Subcutaneous adipose tissue (tissue), 4 donors: ENCODE measurements around the gene AUTS2. TPM values are rescaled to one million over a fixed set of nuclear protein-coding genes. Genes with fewer than 3 reads are reported as not detected.

Experiments
- total RNA-seq, 4 donors: library from RNA; depleted of rRNA; stranded (reverse); fragments of >200 nt; gene quantifications; one replicate each; pipeline ENCODE4 v1.1.0, GENCODE V29; 2016
- TF ChIP-seq, protein P1 (sequence below): fragments of 450-650 bp; IDR thresholded peaks from one replicate; pipeline ENCODE4 v1.5.1; 2016; ENCODE audit warnings: low read depth, mild to moderate bottlenecking, control low read depth, antibody characterized with exemption, moderate library complexity

Gene AUTS2
- 10 to 100 TPM; 22.4 to 46.9 (median 27.4) TPM for total RNA-seq

DNA sequence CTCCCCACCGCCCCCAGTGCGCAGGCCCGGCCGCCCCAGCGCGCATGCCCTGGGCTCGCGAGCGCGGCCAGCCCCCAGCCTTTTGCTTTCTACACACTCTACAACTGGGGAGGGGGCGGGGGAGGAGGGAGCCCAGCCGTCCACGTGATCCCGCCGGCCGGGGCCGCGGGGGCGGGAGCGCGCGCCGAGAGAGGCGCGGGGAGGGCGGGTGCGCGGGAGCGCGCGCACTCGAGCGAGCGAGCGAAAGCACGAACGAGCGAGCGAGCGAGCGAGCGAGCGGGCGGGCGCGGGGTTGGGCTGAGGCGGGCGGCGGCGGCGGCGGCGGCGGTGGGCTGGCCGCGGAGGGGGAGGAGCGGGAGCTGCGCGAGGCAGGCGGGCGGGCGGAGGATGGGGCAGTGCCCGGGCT is at the start of gene AUTS2:
Gene AUTS2, plus strand, starts transcription at position 395 of the 406 bp plus-strand sequence. CDS start 1,179 bp downstream, outside the sequence.
- TF ChIP-seq, protein P1, sequence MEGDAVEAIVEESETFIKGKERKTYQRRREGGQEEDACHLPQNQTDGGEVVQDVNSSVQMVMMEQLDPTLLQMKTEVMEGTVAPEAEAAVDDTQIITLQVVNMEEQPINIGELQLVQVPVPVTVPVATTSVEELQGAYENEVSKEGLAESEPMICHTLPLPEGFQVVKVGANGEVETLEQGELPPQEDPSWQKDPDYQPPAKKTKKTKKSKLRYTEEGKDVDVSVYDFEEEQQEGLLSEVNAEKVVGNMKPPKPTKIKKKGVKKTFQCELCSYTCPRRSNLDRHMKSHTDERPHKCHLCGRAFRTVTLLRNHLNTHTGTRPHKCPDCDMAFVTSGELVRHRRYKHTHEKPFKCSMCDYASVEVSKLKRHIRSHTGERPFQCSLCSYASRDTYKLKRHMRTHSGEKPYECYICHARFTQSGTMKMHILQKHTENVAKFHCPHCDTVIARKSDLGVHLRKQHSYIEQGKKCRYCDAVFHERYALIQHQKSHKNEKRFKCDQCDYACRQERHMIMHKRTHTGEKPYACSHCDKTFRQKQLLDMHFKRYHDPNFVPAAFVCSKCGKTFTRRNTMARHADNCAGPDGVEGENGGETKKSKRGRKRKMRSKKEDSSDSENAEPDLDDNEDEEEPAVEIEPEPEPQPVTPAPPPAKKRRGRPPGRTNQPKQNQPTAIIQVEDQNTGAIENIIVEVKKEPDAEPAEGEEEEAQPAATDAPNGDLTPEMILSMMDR, result no peak

DNA sequence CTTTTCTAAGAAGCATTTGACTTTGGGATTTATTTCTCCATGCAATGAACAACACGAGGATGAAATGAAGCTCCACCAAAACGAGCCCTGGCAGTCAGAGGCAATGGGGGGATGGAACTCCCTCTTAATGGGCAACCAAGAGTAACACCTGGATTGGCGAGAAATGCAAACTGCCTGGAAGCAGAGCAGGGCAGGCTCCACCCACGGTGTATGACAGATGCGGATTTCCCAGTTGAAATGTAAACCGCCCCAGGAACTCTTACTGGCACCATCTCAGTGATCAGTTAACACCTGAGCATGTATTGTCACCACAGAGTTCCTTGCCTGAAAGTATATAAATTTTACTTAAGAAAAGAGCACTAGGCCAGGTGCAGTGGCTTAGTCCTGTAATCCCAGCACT is 47.3 kb upstream of the AUTS2 start:
- TF ChIP-seq, protein P1, result no peak

DNA sequence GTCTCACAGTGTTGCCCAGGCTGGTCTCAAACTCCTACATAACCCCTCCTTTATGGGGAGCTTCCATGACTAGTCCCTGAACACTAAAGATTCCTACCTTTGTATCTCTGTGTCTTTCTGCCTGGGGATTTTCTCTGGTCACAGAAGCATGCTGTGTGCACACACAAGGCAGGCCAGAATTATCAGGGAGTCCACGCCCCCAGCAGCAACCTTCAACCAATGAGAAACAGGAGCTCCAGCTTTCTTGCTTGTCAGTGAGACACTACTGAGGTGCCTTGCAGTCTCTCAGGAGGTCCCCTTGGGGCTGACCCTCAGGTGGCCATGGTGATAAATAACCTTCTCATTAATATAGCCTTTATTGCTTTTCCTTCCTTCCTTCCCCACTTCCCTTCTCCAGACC is 45.1 kb upstream of the AUTS2 start:
- TF ChIP-seq, protein P1, result no peak

DNA sequence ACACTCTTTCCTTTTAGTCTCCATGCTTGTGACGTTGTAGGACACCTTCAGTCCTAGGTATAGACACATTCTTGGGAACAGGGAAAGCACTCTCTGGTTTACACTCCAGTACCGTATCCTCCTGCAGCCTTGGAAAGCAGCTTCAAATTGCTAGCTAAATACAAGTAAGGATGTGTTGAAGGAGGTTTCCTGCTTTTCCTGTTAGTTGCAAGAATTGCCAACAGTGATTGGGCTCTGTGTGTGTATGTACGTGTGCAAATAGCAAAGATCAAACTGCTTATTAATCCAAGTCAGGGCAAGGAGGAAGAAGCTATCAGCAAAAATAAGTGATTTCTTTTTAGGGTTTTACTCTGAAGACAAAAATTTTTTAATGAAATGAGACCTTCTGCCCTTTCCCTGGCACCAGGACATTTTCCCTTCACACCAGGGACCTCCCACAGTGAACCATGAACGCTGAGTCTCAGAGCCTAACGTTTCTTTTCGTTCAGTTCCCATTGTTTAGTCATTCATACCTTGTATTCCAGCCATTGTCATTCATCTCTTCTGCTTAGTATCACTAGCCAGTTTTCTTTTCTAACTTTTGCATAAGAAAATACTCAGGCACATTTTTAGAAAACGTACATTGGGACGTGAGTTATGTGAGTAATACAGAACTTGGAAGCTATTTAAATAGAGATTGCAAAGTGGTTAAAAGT is 36.9 kb upstream of the AUTS2 start:
- TF ChIP-seq, protein P1, result no peak

DNA sequence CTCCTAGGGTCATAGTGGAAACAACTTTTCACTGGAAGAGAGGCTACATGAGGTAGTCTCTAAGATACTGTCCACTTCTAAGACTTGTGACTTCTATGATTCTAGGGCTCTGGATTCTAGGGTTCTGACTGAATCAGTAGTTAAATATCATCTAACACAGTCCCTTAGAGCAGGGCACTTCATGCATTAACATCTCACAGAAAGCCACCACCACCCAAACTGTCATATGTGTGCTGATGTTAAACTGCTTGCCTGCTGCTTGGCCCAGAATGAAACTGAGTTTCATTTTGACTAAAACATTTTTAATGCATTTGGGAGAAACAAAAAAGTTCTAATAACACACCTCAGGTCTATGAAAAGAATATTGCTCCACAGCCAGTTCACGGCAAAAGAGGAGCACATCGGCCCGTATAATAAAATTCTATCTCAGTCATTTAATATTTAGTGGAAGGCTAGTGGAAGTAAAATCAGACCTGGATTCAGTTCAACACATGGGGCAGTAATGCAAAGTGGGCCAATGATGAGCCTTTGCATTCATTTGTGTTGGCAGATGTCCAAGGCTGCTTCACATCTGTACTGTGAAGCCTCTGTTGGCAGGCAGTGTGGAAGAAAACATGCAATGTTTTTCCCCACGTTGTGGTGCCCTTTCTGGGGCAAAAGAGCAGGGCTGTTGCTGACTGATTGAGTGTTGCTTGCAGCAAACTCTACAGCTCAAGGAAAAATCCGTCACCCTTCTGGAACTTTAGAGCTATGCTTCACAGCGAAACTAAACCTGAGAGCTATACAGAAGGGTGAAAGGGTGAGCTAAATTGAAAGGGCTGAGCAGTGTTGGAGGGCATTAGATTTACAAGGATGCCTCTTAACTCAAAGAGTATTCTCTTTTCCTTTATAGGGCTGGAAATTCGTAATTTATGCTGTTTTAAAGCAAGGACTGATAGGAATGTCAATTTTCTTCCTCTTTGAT is 33.5 kb upstream of the AUTS2 start:
- TF ChIP-seq, protein P1, result no peak

DNA sequence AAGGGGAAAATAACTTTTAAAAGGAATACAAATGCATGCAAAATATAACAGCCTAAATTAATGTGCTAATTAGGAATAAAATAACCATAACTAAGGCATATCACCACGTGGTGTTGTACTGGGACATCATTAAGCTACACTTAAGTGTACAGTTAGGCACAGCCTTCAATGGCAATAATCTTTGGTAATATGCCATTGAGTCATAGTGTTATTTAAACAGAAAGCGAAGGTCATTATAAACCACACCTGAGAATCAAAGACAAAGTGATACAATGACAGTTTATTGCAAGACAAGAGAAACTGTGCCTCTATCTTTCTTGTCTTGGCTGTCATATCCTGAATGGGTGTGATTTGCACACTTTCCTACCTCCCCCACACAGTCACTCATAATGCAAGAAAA is 30.5 kb upstream of the AUTS2 start:
- TF ChIP-seq, protein P1, result no peak

DNA sequence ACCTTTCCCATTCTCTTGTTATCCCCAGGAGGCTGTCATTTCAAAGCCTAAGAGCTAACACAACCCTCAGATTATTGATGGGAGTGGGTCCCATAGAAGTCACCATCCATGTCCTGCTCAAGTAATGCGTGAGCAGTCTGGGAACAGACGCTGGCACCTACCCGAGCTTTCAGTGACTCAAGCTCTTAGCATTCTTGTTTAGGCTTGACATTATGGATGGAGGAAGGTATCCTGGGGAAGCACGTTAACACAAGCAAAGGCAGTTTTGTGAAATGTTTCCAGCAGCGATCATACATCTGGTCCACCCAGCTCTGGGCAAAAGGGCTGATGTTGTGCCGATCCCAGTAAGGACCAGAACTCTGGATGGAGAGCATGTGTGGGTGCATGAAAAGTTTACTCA is 30.0 kb upstream of the AUTS2 start:
- TF ChIP-seq, protein P1, result no peak
